HL-60 (cell line): ENCODE measurements around the gene NME7.

ENCODE experiments used
- TF ChIP-seq, protein P1 (sequence below): IDR thresholded peaks from 2 replicates; pipeline ENCODE4 v1.6.1; 2012; ENCODE audit warnings: low read depth; ENCODE audit not compliant: insufficient replicate concordance
- TF ChIP-seq, protein P2 (sequence below): IDR thresholded peaks from one replicate; pipeline ENCODE4 v1.5.1; 2011; ENCODE audit warnings: low read length, control low read depth, inconsistent platforms; ENCODE audit not compliant: insufficient read depth

DNA sequence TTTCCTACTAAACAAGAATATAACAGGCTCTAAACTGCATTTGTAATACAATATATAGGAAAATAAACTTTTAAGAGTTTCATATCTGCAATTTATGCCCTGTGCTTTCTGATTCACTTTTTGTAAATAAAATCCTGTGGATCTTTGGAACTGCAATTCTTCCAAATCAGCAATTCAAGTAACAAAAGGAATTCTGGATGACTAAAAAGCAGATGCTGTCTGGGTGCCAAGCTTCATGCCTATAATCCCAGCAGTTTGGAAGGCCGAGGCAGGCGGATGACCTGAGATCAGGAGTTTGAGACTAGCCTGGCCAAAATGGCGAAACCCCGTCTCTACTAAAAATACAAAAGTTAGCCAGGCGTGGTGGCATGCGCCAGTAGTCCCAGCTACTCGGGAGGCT is 6.3 kb downstream of the NME7 start:
- TF ChIP-seq, protein P1, sequence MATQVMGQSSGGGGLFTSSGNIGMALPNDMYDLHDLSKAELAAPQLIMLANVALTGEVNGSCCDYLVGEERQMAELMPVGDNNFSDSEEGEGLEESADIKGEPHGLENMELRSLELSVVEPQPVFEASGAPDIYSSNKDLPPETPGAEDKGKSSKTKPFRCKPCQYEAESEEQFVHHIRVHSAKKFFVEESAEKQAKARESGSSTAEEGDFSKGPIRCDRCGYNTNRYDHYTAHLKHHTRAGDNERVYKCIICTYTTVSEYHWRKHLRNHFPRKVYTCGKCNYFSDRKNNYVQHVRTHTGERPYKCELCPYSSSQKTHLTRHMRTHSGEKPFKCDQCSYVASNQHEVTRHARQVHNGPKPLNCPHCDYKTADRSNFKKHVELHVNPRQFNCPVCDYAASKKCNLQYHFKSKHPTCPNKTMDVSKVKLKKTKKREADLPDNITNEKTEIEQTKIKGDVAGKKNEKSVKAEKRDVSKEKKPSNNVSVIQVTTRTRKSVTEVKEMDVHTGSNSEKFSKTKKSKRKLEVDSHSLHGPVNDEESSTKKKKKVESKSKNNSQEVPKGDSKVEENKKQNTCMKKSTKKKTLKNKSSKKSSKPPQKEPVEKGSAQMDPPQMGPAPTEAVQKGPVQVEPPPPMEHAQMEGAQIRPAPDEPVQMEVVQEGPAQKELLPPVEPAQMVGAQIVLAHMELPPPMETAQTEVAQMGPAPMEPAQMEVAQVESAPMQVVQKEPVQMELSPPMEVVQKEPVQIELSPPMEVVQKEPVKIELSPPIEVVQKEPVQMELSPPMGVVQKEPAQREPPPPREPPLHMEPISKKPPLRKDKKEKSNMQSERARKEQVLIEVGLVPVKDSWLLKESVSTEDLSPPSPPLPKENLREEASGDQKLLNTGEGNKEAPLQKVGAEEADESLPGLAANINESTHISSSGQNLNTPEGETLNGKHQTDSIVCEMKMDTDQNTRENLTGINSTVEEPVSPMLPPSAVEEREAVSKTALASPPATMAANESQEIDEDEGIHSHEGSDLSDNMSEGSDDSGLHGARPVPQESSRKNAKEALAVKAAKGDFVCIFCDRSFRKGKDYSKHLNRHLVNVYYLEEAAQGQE: no peak
- TF ChIP-seq, protein P2, sequence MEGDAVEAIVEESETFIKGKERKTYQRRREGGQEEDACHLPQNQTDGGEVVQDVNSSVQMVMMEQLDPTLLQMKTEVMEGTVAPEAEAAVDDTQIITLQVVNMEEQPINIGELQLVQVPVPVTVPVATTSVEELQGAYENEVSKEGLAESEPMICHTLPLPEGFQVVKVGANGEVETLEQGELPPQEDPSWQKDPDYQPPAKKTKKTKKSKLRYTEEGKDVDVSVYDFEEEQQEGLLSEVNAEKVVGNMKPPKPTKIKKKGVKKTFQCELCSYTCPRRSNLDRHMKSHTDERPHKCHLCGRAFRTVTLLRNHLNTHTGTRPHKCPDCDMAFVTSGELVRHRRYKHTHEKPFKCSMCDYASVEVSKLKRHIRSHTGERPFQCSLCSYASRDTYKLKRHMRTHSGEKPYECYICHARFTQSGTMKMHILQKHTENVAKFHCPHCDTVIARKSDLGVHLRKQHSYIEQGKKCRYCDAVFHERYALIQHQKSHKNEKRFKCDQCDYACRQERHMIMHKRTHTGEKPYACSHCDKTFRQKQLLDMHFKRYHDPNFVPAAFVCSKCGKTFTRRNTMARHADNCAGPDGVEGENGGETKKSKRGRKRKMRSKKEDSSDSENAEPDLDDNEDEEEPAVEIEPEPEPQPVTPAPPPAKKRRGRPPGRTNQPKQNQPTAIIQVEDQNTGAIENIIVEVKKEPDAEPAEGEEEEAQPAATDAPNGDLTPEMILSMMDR: no peak
